ENCODE measurements around the gene MORC2. TPM values are rescaled to one million over a fixed set of nuclear protein-coding genes. Genes with fewer than 3 reads are reported as not detected.

MORC2 gene
- total and polyA plus RNA-seq, 10 donors: 18.2 to 24.7 (median 22.0) TPM

DNA sequence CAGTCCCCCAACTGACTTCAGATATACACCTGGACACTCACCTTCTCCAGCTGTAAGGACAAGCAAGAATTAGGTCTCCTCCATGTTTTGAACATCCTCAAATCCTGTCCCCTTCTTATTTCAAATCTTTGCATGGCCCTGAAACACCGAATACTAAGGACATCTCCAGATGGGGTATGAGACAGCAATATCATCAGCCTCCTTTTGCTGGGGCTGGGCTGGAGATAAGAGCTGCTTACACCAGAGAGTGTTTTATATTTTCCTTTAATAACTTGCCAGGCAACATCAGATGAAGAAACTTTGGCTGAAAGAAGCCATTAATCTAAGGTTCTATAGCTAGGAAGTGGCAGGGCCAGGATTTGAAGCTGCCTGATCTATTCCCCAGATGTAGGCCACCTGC lies 22.1 kb upstream of the MORC2 start:
- Histone ChIP-seq H3K4me3 (no peak overlapping the region), H3K36me3 (no peaks in the 10 kb centered on the region), H3K27ac (no peak overlapping the region), H3K4me1 (no peaks in the 10 kb centered on the region), H3K9me3 (peaks cover 0 to 67% (median 42%) of the 10 kb centered on the region in 8 donors), H3K27me3 (replicated peaks in 1 of 7) (no peaks in the 10 kb centered on the region)
- intact Hi-C loops (cut with DNase I; ENCODE audit: low total_unique reads): no loop called here
- no peak for DNase-seq
- no peak for TF ChIP-seq POLR2A (IDR thresholded peaks at IDR 0.05)
- 85 to 100% (median 93%) methylated on average over 1 of the region's 1 CpG for WGBS, 5 donors

- Histone ChIP-seq H3K9me3 (peaks cover 0 to 79% (median 53%) of the 10 kb centered on the region in 8 donors), H3K36me3 (no peaks in the 10 kb centered on the region), H3K4me3 (no peak overlapping the region), H3K27me3 (replicated peaks in 1 of 7) (no peaks in the 10 kb centered on the region), H3K27ac (no peak overlapping the region), H3K4me1 (no peaks in the 10 kb centered on the region)
- TF ChIP-seq POLR2AphosphoS5 (IDR thresholded peaks at IDR 0.05) (no peak), CTCF (IDR thresholded peaks at IDR 0.05 in 8 of 11, conservative IDR thresholded peaks at IDR 0.05 in 3 of 11) (no peak), POLR2A (IDR thresholded peaks at IDR 0.05) (no peak)
- no peak for DNase-seq
- intact Hi-C loops (cut with DNase I; ENCODE audit: low total_unique reads): no loop called here
Observed at GRCh38 chr22:30989474-30989873, 20.9 kb upstream of the MORC2 start.

GRCh38 chr22:30985561-30986208 lies 17.1 kb upstream of the MORC2 start:
- no peaks in the 10 kb centered on the region for H3K27me3 ChIP-seq (replicated peaks in 1 of 7)
- WGBS, 5 donors: 74 to 90% (median 86%) methylated on average over 4 of the region's 4 CpGs

DNA sequence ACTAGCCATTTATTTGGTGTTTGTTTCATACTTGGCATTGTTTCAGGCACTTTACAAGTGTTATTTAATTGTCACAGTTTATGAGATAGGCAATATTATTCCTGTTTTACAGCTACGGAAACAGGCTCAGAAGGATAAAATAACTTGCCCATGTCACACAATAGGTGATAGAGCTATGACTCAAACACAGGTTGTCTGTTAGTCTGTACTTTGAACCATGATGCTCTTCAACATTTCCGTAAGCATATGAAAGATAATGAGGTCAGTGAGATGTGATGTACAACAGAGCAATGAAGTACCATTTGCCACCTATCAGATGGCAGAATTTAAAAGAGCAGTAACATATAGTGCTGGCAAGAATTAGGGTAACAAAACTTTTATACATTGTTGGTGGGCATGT lies 15.7 kb upstream of the MORC2 start:
- H3K36me3 ChIP-seq: no peaks in the 10 kb centered on the region
- DNase-seq: no peak
- WGBS, 5 donors: 73 to 96% (median 94%) methylated on average over 2 of the region's 2 CpGs
- no peak for TF ChIP-seq CTCF (IDR thresholded peaks at IDR 0.05 in 8 of 11, conservative IDR thresholded peaks at IDR 0.05 in 3 of 11)
- TF ChIP-seq POLR2A (IDR thresholded peaks at IDR 0.05): no peak
- no peak for TF ChIP-seq POLR2AphosphoS5 (IDR thresholded peaks at IDR 0.05)
- H3K4me1 ChIP-seq: no peaks in the 10 kb centered on the region
- no peak overlapping the region for H3K4me3 ChIP-seq
- peaks cover 0 to 99% (median 89%) of the 10 kb centered on the region in 8 donors for H3K9me3 ChIP-seq
- H3K27me3 ChIP-seq (replicated peaks in 1 of 7): no peaks in the 10 kb centered on the region
- intact Hi-C loops (cut with DNase I; ENCODE audit: low total_unique reads): no loop called here
- no peak overlapping the region for H3K27ac ChIP-seq

More at GRCh38 chr22:30985561-30986208, 17.1 kb upstream of the MORC2 start:
- no peak for DNase-seq
- Histone ChIP-seq H3K9me3 (peaks cover 0 to 98% (median 81%) of the 10 kb centered on the region in 8 donors), H3K4me1 (no peaks in the 10 kb centered on the region), H3K36me3 (no peaks in the 10 kb centered on the region), H3K4me3 (no peak overlapping the region), H3K27ac (no peak overlapping the region)
- TF ChIP-seq CTCF (IDR thresholded peaks at IDR 0.05 in 8 of 11, conservative IDR thresholded peaks at IDR 0.05 in 3 of 11) (no peak), POLR2A (IDR thresholded peaks at IDR 0.05) (no peak)
- intact Hi-C loops (cut with DNase I; ENCODE audit: low total_unique reads): no loop called here
